Activated T-cell treated with anti-CD3 and anti-CD28 coated beads, Interleukin-2, amount 50 U/mL, for 48 hours (primary cell): ENCODE results near the gene WDR93.
A peak's percentile ranks its signal among the peaks of the same experiment; 100 is the strongest.

ENCODE experiments used
- DNase-seq, 2 experiments: peaks; one replicate each; pipeline ENCODE4 v3.0.0-alpha.2; 2020

WDR93 gene

GRCh38 chr15:89749951-89750559 lies 59.4 kb downstream of the WDR93 start:
- DNase-seq: peak; percentile 39 to 43

GRCh38 chr15:89750560-89751542 lies 60.2 kb downstream of the WDR93 start, which contains the start of gene MESP1:
TSS of gene MESP1 (minus strand) at chr15:89751249. CDS start at chr15:89751231, 18 bp downstream.
- peak; percentile 87 to 92 for DNase-seq

DNA sequence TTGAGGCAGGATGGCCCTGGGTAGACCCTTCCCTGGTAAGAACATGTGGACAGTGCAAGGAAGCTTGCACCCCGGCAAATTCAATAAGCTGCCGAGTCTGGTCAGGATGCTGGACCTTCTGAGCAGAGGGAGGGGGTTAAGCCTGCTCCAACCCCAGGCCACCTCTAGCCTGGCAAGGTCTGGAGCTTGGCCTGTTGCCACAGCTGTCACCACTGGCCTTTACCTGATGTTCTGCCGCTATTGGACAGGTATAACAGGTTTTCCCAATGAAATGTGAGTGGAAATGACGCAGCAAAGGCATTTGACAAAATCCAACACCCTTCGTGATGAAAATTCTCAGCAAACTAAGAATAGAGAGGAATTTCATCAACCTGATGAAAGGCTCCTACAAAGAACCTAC lies 61.1 kb downstream of the WDR93 start:
- no peak for DNase-seq

DNA sequence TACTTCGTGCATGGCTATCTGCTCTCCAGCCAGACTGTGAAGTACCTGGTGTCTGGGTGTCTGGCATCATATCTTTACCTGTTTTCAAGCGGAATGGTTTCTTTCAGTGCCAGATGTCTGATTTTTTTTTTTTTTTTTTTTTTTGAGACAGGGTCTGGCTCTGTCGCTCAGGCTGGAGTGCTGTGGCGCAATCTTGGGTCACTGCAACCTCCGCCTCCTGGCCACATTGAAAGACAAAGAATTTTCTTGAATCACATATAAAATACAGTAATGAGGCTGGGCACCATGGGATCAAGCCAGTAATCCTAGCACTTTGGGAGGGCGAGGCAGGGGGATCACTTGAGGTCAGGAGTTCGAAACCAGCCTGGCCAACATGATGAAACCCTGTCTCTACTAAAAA lies 63.2 kb downstream of the WDR93 start:
- no peak for DNase-seq

DNA sequence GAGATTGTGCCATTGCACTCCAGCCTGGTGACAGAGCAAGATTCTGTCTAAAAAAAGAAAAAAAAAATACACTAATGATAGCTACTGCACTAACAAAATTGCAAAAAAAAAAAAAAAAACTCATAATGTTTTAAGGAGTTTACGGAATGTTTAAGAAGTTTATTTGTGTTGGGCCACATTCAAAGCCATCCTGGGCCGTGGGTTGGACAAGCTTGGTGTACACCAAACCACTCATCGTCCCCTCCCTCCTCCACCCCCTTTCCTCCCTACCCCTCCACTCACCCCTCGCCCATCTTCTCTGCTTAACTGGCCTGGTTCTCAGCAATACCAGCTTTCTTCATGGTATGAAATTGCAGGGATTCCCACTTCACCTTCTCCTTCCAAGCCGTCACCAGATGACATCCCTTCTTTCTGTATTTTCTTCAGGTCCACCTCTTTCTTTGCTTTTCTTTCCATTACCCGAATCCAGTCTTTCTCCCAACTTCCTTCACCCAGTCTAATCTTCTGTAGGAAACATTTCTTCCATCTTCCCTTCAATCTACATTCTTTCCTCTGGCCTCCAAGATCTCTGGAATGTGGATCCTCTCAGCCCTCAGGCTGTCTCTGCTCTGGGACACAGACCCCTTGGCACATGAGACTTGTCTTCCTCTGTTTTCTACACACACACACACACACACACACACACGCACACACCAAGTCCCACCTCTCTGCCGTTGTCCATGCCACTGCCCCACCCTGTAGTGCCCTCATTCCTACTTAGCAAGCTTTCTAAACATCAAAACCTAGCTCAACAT lies 63.9 kb downstream of the WDR93 start:
- DNase-seq: no peak

- no peak for DNase-seq
Observed at GRCh38 chr15:89755701-89756100, 65.1 kb downstream of the WDR93 start.

- no peak for DNase-seq
Observed at GRCh38 chr15:89756897-89757296, 66.3 kb downstream of the WDR93 start.

DNA sequence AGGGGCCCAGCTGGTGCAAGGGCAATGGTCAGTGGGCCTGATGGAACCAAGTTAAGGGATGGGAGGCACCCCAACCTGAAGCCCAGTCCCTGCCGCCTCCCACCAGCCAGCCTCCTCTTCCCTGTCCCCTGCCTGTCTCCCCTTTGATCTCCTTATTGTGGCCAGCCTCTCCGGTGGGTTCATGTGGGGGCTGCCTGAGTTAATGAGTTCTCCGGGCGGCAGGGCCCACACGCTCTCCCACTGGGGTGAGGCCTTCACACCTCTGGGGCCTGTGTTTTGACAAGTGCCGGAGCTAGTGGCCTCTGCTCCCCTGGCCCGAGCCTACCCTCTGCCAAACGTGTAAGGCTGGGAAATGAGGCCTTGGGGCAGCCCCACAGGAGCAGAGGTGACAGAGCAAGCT lies 67.7 kb downstream of the WDR93 start:
- DNase-seq: no peak

DNA sequence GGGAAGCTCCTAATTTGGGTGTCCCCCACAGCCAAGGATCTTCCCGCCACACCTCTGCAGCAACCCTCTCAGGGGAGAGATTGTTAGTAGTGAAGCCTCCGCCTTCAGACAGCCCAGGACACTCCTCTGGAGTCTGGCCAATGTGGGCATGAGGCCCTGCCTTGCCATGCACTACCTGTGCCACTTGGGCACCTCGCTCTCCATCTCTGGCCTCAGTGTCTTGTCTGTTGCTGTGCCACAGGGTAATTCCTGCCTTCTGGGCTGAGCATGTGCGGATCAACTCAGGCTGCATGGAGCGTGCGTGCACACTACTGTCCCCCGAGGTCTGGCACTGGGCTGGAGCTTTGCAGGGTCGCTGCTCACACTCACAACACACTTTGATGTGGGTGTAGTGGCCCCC lies 68.4 kb downstream of the WDR93 start:
- no peak for DNase-seq

- no peak for DNase-seq
Observed at GRCh38 chr15:89759835-89760234, 69.2 kb downstream of the WDR93 start.

- peak; percentile 87 to 91 for DNase-seq
Observed at GRCh38 chr15:89760303-89761008, 69.8 kb downstream of the WDR93 start.

GRCh38 chr15:89761009-89761831 lies 70.6 kb downstream of the WDR93 start:
- no peak for DNase-seq

GRCh38 chr15:89761929-89762328 lies 71.3 kb downstream of the WDR93 start:
- no peak for DNase-seq

GRCh38 chr15:89765694-89766093 lies 75.1 kb downstream of the WDR93 start:
- no peak for DNase-seq

- no peak for DNase-seq
Observed at GRCh38 chr15:89766357-89767311, 76.0 kb downstream of the WDR93 start.

DNA sequence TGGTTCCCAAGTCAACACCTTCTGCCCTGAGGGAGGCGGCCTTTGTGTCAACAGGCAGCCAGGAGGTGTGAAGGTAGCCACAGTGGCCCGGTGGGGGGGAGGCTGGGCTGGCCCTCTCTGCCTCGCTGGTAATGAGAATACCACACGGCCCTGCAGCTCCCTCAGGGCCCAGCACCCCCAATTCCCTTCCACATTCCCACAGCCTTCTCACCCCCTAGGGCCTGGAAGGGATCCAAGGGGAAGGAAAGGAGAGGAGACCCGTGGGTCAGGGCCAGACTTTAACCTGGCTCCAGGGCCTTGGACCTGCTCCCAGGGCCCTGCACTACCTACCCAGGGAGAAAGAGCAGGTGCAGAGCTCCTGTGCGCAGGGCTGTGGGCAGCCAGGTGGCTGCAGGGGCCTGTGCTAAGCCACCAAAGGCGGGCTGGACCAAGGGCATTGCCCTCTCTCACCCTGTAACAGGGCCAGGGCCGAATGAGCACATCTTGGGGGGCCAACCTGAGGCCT lies 76.9 kb downstream of the WDR93 start:
- DNase-seq: no peak

- no peak for DNase-seq
Observed at GRCh38 chr15:89768071-89768500, 77.5 kb downstream of the WDR93 start.

DNA sequence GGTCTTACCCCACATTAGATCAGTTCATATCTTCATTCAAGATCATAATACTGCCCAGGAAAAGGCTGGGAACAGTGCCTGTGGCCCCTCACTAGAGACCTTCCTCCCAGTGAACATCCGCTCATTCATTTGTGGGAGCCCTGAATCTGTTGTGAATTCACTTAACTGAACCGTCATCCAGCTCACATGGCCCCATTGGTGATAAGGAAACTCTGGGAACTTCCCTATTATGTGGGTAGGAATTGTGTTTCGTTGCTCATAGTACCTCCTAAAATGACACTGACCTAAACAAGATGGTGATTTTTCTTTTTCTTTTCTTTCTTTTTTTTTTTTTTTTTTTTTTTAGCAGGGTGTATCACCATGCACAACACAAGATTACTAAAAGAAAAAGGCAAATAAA lies 78.8 kb downstream of the WDR93 start:
- no peak for DNase-seq

GRCh38 chr15:89770041-89770440 lies 79.4 kb downstream of the WDR93 start:
- DNase-seq: no peak

- DNase-seq: no peak
Observed at GRCh38 chr15:89772932-89773583, 82.4 kb downstream of the WDR93 start.
